GM12891 (cell line): ENCODE data around the gene PPP1R13B.

Source experiments
- POLR2A ChIP-seq: IDR thresholded peaks from 2 replicates; pipeline ENCODE4 v1.6.1; 2011; ENCODE audit warnings: low read depth, low read length, control low read depth
- POU2F2 ChIP-seq: IDR thresholded peaks from 2 replicates; pipeline ENCODE4 v1.6.1; 2011; ENCODE audit warnings: low read depth, mild to moderate bottlenecking, control low read depth, low read length, moderate library complexity
- SPI1 ChIP-seq: IDR thresholded peaks from 2 replicates; pipeline ENCODE4 v1.6.1; 2011; ENCODE audit warnings: low read depth, low read length, control low read depth

GRCh38 chr14:103710771-103711377 is 136.5 kb downstream of the PPP1R13B start:
- TF ChIP-seq POLR2A (no peak), POU2F2 (no peak), SPI1 (no peak)
